HEK293 (cell line): ENCODE results near the gene BIRC5.
A peak's percentile ranks its signal among the peaks of the same experiment; 100 is the strongest.

Experiments
- CTCF ChIA-PET: fragments of 350-600 bp; formaldehyde crosslinking; extraction: SDS; loops from one replicate; lab custom pipeline; 2021; ENCODE audit warnings: antibody characterized with exemption; lab: Yijun Ruan, JAX
- POLR2A ChIA-PET: fragments of 300-600 bp; formaldehyde crosslinking; extraction: SDS; loops from one replicate; lab custom pipeline; 2020; ENCODE audit warnings: antibody characterized with exemption, inconsistent platforms; lab: Yijun Ruan, JAX
- H3K27ac ChIP-seq: fragments of 200-500 bp; sonication (Bioruptor generic); 2 replicates; pipeline ENCODE4 v1.5.1; 2014; ENCODE audit warnings: low read depth, low read length, control low read depth, inconsistent platforms; ENCODE audit errors: extremely low read depth
- H3K36me3 ChIP-seq, 2 experiments: fragments of 200-500 bp in 1 of 2; sonication (Bioruptor generic) in 1 of 2; 1 replicate in 1 of 2; 2 replicates in 1 of 2; pipeline ENCODE4 v1.5.1; 2014 to 2017; ENCODE audit warnings: inconsistent platforms in 2 of 2, low read length in 2 of 2; ENCODE audit not compliant: control insufficient read depth in 2 of 2, insufficient read depth in 1 of 2
- H3K4me1 ChIP-seq: fragments of 200-500 bp; sonication (Bioruptor generic); 2 replicates; pipeline ENCODE4 v1.5.1; 2014; ENCODE audit warnings: mild to moderate bottlenecking, low read length, inconsistent platforms; ENCODE audit not compliant: control insufficient read depth, insufficient read depth
- H3K4me3 ChIP-seq: 2 replicates; pipeline ENCODE4 v1.5.1; 2011; ENCODE audit warnings: low read depth, mild to moderate bottlenecking, control low read depth, low read length, moderate library complexity
- H3K9me3 ChIP-seq: fragments of 200-500 bp; sonication (Bioruptor generic); 2 replicates; pipeline ENCODE4 v1.5.1; 2014; ENCODE audit warnings: low read depth, low read length, inconsistent platforms; ENCODE audit not compliant: control insufficient read depth, insufficient read depth
- GLIS2 ChIP-seq: fragments of 450-650 bp; formaldehyde crosslinking; IDR thresholded peaks from 2 replicates; pipeline ENCODE4 v1.5.1; 2016; ENCODE audit warnings: missing biosample characterization, missing genetic modification characterization
- KLF1 ChIP-seq: fragments of 450-650 bp; formaldehyde crosslinking; IDR thresholded peaks from 2 replicates; pipeline ENCODE4 v1.5.1; 2016; ENCODE audit warnings: missing biosample characterization, missing genetic modification characterization
- MZF1 ChIP-seq: fragments of 450-650 bp; formaldehyde crosslinking; IDR thresholded peaks from 2 replicates; pipeline ENCODE4 v1.5.1; 2017; ENCODE audit warnings: missing biosample characterization, missing genetic modification characterization, borderline replicate concordance
- PBX3 ChIP-seq: sonication (generic); formaldehyde crosslinking; IDR thresholded peaks from 2 replicates; pipeline ENCODE4 v1.8.1; 2022; ENCODE audit warnings: mild to moderate bottlenecking, moderate library complexity, missing genetic modification reagents
- PRDM10 ChIP-seq: fragments of 450-650 bp; formaldehyde crosslinking; IDR thresholded peaks from 2 replicates; pipeline ENCODE4 v1.5.1; 2016; ENCODE audit warnings: missing biosample characterization, missing genetic modification characterization
- SP2 ChIP-seq: fragments of 450-650 bp; formaldehyde crosslinking; IDR thresholded peaks from 2 replicates; pipeline ENCODE4 v1.5.1; 2016; ENCODE audit warnings: missing biosample characterization, missing genetic modification characterization
- YY1 ChIP-seq: fragments of 450-650 bp; formaldehyde crosslinking; IDR thresholded peaks from 2 replicates; pipeline ENCODE4 v1.5.1; 2018; ENCODE audit warnings: missing biosample characterization, missing genetic modification characterization
- ZFP3 ChIP-seq: fragments of 450-650 bp; formaldehyde crosslinking; IDR thresholded peaks from 2 replicates; pipeline ENCODE4 v1.5.1; 2016; ENCODE audit warnings: low read depth, missing biosample characterization, missing genetic modification characterization
- ZNF121 ChIP-seq: fragments of 450-650 bp; formaldehyde crosslinking; IDR thresholded peaks from 2 replicates; pipeline ENCODE4 v1.5.1; 2016; ENCODE audit warnings: missing biosample characterization, missing genetic modification characterization
- ZNF221 ChIP-seq: fragments of 450-650 bp; formaldehyde crosslinking; IDR thresholded peaks from 2 replicates; pipeline ENCODE4 v1.5.1; 2017; ENCODE audit warnings: missing biosample characterization, missing genetic modification characterization, borderline replicate concordance
- ZNF394 ChIP-seq: fragments of 450-650 bp; formaldehyde crosslinking; IDR thresholded peaks from 2 replicates; pipeline ENCODE4 v1.5.1; 2016; ENCODE audit warnings: missing biosample characterization, missing genetic modification characterization, mild to moderate bottlenecking, moderate library complexity, borderline replicate concordance
- ZNF398 ChIP-seq: fragments of 450-650 bp; formaldehyde crosslinking; IDR thresholded peaks from 2 replicates; pipeline ENCODE4 v1.5.1; 2017; ENCODE audit warnings: missing biosample characterization, missing genetic modification characterization
- ZNF423 ChIP-seq: fragments of 450-650 bp; formaldehyde crosslinking; IDR thresholded peaks from 2 replicates; pipeline ENCODE4 v1.5.1; 2016; ENCODE audit warnings: missing biosample characterization, missing genetic modification characterization
- ZNF501 ChIP-seq: fragments of 450-650 bp; formaldehyde crosslinking; IDR thresholded peaks from 2 replicates; pipeline ENCODE4 v1.5.1; 2016; ENCODE audit warnings: missing biosample characterization, missing genetic modification characterization
- ZNF558 ChIP-seq: fragments of 450-650 bp; formaldehyde crosslinking; IDR thresholded peaks from 2 replicates; pipeline ENCODE4 v1.5.1; 2016; ENCODE audit warnings: missing biosample characterization, missing genetic modification characterization
- ZNF571 ChIP-seq: fragments of 450-650 bp; formaldehyde crosslinking; IDR thresholded peaks from 2 replicates; pipeline ENCODE4 v1.5.0; 2017; ENCODE audit warnings: missing biosample characterization, missing genetic modification characterization
- ZNF623 ChIP-seq: fragments of 450-650 bp; formaldehyde crosslinking; IDR thresholded peaks from 2 replicates; pipeline ENCODE4 v1.5.1; 2016; ENCODE audit warnings: missing biosample characterization, missing genetic modification characterization
- ZNF626 ChIP-seq: fragments of 450-650 bp; sonication (Bioruptor Pico); formaldehyde crosslinking; IDR thresholded peaks from 2 replicates; pipeline ENCODE4 v1.5.1; 2018; ENCODE audit warnings: missing biosample characterization, missing genetic modification characterization, inconsistent platforms
- ZNF629 ChIP-seq: fragments of 450-650 bp; formaldehyde crosslinking; IDR thresholded peaks from 2 replicates; pipeline ENCODE4 v1.5.1; 2017; ENCODE audit warnings: missing biosample characterization, missing genetic modification characterization

Gene BIRC5

GRCh38 chr17:78240839-78241238 lies 26.8 kb downstream of the BIRC5 start:
- CTCF ChIA-PET, result interaction anchor here (8.6 kb wide), 1 partner anchor 9 kb away, joined by 60 read pairs; no protein-coding TSS in a partner anchor
- TF ChIP-seq ZNF558 (tag by site-specific recombination), result no peak
- no peaks in the 10 kb centered on the region for H3K36me3 ChIP-seq
- POLR2A ChIA-PET, result interaction anchor here (1.1 kb wide), 1 partner anchor 10 kb away, joined by 3 read pairs; no protein-coding TSS in a partner anchor
- no peak overlapping the region for H3K4me3 ChIP-seq
- no peaks in the 10 kb centered on the region for H3K4me1 ChIP-seq
- no peak overlapping the region for H3K27ac ChIP-seq
- no peaks in the 10 kb centered on the region for H3K9me3 ChIP-seq

- POLR2A ChIA-PET, result interaction anchor here (1.1 kb wide), 1 partner anchor 9 kb away, joined by 3 read pairs; no protein-coding TSS in a partner anchor
- CTCF ChIA-PET, result interaction anchor here (0.8 to 8.6 kb wide), 2 partner anchors 8 to 991 kb away, joined by 3 to 60 read pairs; no protein-coding TSS in a partner anchor
- H3K4me1 ChIP-seq, result no peaks in the 10 kb centered on the region
Observed at GRCh38 chr17:78241277-78242023, 27.4 kb downstream of the BIRC5 start.

GRCh38 chr17:78242024-78242742 lies 28.1 kb downstream of the BIRC5 start:
- Histone ChIP-seq H3K36me3 (no peaks in the 10 kb centered on the region), H3K4me3 (no peak overlapping the region), H3K27ac (no peak overlapping the region), H3K4me1 (no peaks in the 10 kb centered on the region), H3K9me3 (no peaks in the 10 kb centered on the region)
- ChIA-PET POLR2A (interaction anchor here (1.1 kb wide), 1 partner anchor 8 kb away, joined by 3 read pairs; no protein-coding TSS in a partner anchor), CTCF (interaction anchor here (0.6 to 0.9 kb wide), 3 partner anchors 9 to 991 kb away, joined by 3 to 4 read pairs (median 3); no protein-coding TSS in a partner anchor)
- TF ChIP-seq ZNF394 (tag by site-specific recombination) (no peak), ZNF623 (tag by site-specific recombination) (no peak), ZNF501 (no peak), ZNF571 (tag by site-specific recombination) (no peak), PBX3 (CRISPR knock-in tag) (no peak), MZF1 (no peak), ZNF221 (tag by site-specific recombination) (no peak), ZFP3 (tag by site-specific recombination) (no peak), ZNF629 (no peak), GLIS2 (tag by site-specific recombination) (no peak), ZNF626 (no peak), ZNF398 (no peak), ZNF423 (tag by site-specific recombination) (no peak), KLF1 (no peak), ZNF121 (tag by site-specific recombination) (no peak)

More at GRCh38 chr17:78241277-78242023, 27.4 kb downstream of the BIRC5 start:
- H3K4me3 ChIP-seq, result no peak overlapping the region
- no peak overlapping the region for H3K27ac ChIP-seq
- H3K36me3 ChIP-seq, result no peaks in the 10 kb centered on the region
- no peaks in the 10 kb centered on the region for H3K9me3 ChIP-seq
- TF ChIP-seq YY1 (tag by site-specific recombination) (no peak), SP2 (tag by site-specific recombination) (peak; percentile 92), PRDM10 (peak; percentile 63)
